Neural cell (in vitro differentiated cells): Measurements from ENCODE around the gene AK3. TPM values are rescaled to one million over a fixed set of nuclear protein-coding genes. Genes with fewer than 3 reads are reported as not detected.

Source experiments
- H2AFZ ChIP-seq: fragments of 200-600, 300-800 bp; sonication (generic), shearing (Covaris generic); 2 replicates; pipeline ENCODE4 v1.6.0; 2014; ENCODE audit warnings: low read depth, mild to moderate bottlenecking, antibody characterized with exemption, low read length, moderate library complexity
- H3F3A ChIP-seq: fragments of 200-600 bp; shearing (Covaris generic); 2 replicates; pipeline ENCODE4 v1.6.1; 2016; ENCODE audit warnings: mild to moderate bottlenecking, moderate library complexity, mixed read lengths, antibody characterized with exemption, low read length; ENCODE audit not compliant: insufficient read depth, poor library complexity, severe bottlenecking
- H3K27ac ChIP-seq: fragments of 200-600, 300-800 bp; sonication (generic), shearing (Covaris generic); 2 replicates; pipeline ENCODE4 v1.5.1; 2014; ENCODE audit warnings: mild to moderate bottlenecking, low read length, moderate library complexity
- H3K27me3 ChIP-seq: fragments of 300-800, 200-600 bp; sonication (generic), shearing (Covaris generic); 2 replicates; pipeline ENCODE4 v1.6.0; 2014; ENCODE audit warnings: mild to moderate bottlenecking, low read depth, low read length, moderate library complexity; ENCODE audit not compliant: insufficient read depth
- H3K36me3 ChIP-seq: fragments of 300-800, 200-600 bp; sonication (generic), shearing (Covaris generic); 2 replicates; pipeline ENCODE4 v1.5.1; 2014; ENCODE audit warnings: mild to moderate bottlenecking, antibody characterized with exemption, low read length, moderate library complexity; ENCODE audit not compliant: insufficient read depth
- H3K4me2 ChIP-seq: fragments of 300-800, 200-600 bp; sonication (generic), shearing (Covaris generic); 2 replicates; pipeline ENCODE4 v1.6.0; 2014; ENCODE audit warnings: mild to moderate bottlenecking, low read length
- H3K4me3 ChIP-seq: fragments of 300-800, 200-600 bp; sonication (generic), shearing (Covaris generic); 2 replicates; pipeline ENCODE4 v1.5.1; 2014; ENCODE audit warnings: mild to moderate bottlenecking, low read length, moderate library complexity
- H3K79me2 ChIP-seq: fragments of 200-600 bp; shearing (Covaris generic); replicated peaks from 2 replicates; pipeline ENCODE4 v1.6.0; 2014; ENCODE audit warnings: mild to moderate bottlenecking, low read length, moderate library complexity; ENCODE audit not compliant: insufficient read depth
- H3K9ac ChIP-seq: fragments of 300-800, 200-600 bp; sonication (generic), shearing (Covaris generic); 2 replicates; pipeline ENCODE4 v1.6.1; 2016; ENCODE audit warnings: mild to moderate bottlenecking, low read length, mixed read lengths
- H3K9me2 ChIP-seq: fragments of 200-600 bp; shearing (Covaris generic); 2 replicates; pipeline ENCODE4 v1.6.1; 2016; ENCODE audit warnings: mild to moderate bottlenecking, low read length, mixed read lengths; ENCODE audit not compliant: insufficient read depth
- H3K9me3 ChIP-seq: fragments of 200-600, 300-800 bp; sonication (generic), shearing (Covaris generic); 2 replicates; pipeline ENCODE4 v1.6.1; 2016; ENCODE audit warnings: mild to moderate bottlenecking, mixed run types, low read length, moderate library complexity, mixed read lengths
- H4K20me1 ChIP-seq: fragments of 200-600 bp; shearing (Covaris generic); 2 replicates; pipeline ENCODE4 v1.6.1; 2016; ENCODE audit warnings: mild to moderate bottlenecking, mixed run types; ENCODE audit not compliant: insufficient read depth
- CTCF ChIP-seq: fragments of 450-650 bp; IDR thresholded peaks from 2 replicates; pipeline ENCODE4 v1.5.1; 2014; ENCODE audit warnings: antibody characterized with exemption, mild to moderate bottlenecking, moderate library complexity; ENCODE audit not compliant: poor library complexity, severe bottlenecking
- EP300 ChIP-seq: fragments of 450-650 bp; conservative IDR thresholded peaks from 2 replicates; pipeline ENCODE4 v1.6.1; 2014; ENCODE audit warnings: antibody characterized with exemption, mild to moderate bottlenecking, moderate library complexity; ENCODE audit not compliant: poor library complexity, severe bottlenecking
- EZH2 ChIP-seq: fragments of 200-600, 300-800 bp; shearing (Covaris generic), sonication (generic); IDR thresholded peaks from 2 replicates; pipeline ENCODE4 v1.6.1; 2014; ENCODE audit warnings: antibody characterized with exemption, low read length, borderline replicate concordance, mild to moderate bottlenecking; ENCODE audit not compliant: insufficient read depth, poor library complexity, severe bottlenecking
- MXI1 ChIP-seq: fragments of 450-650 bp; conservative IDR thresholded peaks from 2 replicates; pipeline ENCODE4 v1.6.1; 2014; ENCODE audit warnings: antibody characterized with exemption, mild to moderate bottlenecking; ENCODE audit not compliant: poor library complexity, severe bottlenecking
- POLR2AphosphoS5 ChIP-seq: IDR thresholded peaks from 2 replicates; pipeline ENCODE4 v1.6.1; 2012
- RAD21 ChIP-seq: fragments of 450-650 bp; conservative IDR thresholded peaks from 2 replicates; pipeline ENCODE4 v1.6.1; 2014; ENCODE audit warnings: antibody characterized with exemption, mild to moderate bottlenecking, moderate library complexity
- REST ChIP-seq: IDR thresholded peaks from 2 replicates; pipeline ENCODE4 v1.6.1; 2012; ENCODE audit warnings: borderline replicate concordance
- SMC3 ChIP-seq: fragments of 450-650 bp; conservative IDR thresholded peaks from 2 replicates; pipeline ENCODE4 v1.6.1; 2014; ENCODE audit warnings: antibody characterized with exemption, mild to moderate bottlenecking, moderate library complexity; ENCODE audit not compliant: poor library complexity
- TAF1 ChIP-seq: IDR thresholded peaks from 2 replicates; pipeline ENCODE4 v1.6.1; 2012; ENCODE audit warnings: low read depth
- polyA plus RNA-seq: library from polyadenylated mRNA; depleted of rRNA; stranded (reverse); fragments of >200 nt; gene quantifications from 2 replicates; pipeline ENCODE4 v1.2.3, GENCODE V29; 2014

The AK3 gene
- polyA plus RNA-seq, 1 donor from 2014 or later: 73.7 TPM

GRCh38 chr9:4768681-4769080, 27.7 kb upstream of the AK3 start:
- Histone ChIP-seq H3K9ac (no peak overlapping the region), H3F3A (no peaks in the 10 kb centered on the region), H3K9me2 (no peaks in the 10 kb centered on the region), H3K36me3 (no peaks in the 10 kb centered on the region), H3K4me3 (no peak overlapping the region), H3K4me2 (no peak overlapping the region), H4K20me1 (no peaks in the 10 kb centered on the region), H2AFZ (no peak overlapping the region), H3K27me3 (no peaks in the 10 kb centered on the region), H3K79me2 (no peaks in the 10 kb centered on the region), H3K27ac (no peak overlapping the region), H3K9me3 (no peaks in the 10 kb centered on the region)
- TF ChIP-seq MXI1 (no peak), SMC3 (no peak), REST (no peak), CTCF (no peak), TAF1 (no peak), EZH2 (no peak), POLR2AphosphoS5 (no peak), EP300 (no peak), RAD21 (no peak)

- TF ChIP-seq EP300: no peak
- no peaks in the 10 kb centered on the region for H3F3A ChIP-seq
- H3K36me3 ChIP-seq: no peaks in the 10 kb centered on the region
- H3K79me2 ChIP-seq: no peaks in the 10 kb centered on the region
- H3K9ac ChIP-seq: no peak overlapping the region
- H4K20me1 ChIP-seq: no peaks in the 10 kb centered on the region
- no peaks in the 10 kb centered on the region for H3K9me2 ChIP-seq
- H3K9me3 ChIP-seq: no peaks in the 10 kb centered on the region
- H3K4me2 ChIP-seq: no peak overlapping the region
- H3K27ac ChIP-seq: no peak overlapping the region
- H2AFZ ChIP-seq: no peak overlapping the region
- no peaks in the 10 kb centered on the region for H3K27me3 ChIP-seq
- no peak overlapping the region for H3K4me3 ChIP-seq
Measured at GRCh38 chr9:4764033-4764432, 23.0 kb upstream of the AK3 start.

- H3K4me2 ChIP-seq: no peak overlapping the region
- no peak overlapping the region for H2AFZ ChIP-seq
- TF ChIP-seq SMC3 (peak; percentile 36), EP300 (no peak), REST (no peak)
- H3K27ac ChIP-seq: no peak overlapping the region
- no peaks in the 10 kb centered on the region for H3F3A ChIP-seq
- H3K9me3 ChIP-seq: no peaks in the 10 kb centered on the region
- H3K4me3 ChIP-seq: no peak overlapping the region
- H3K27me3 ChIP-seq: no peaks in the 10 kb centered on the region
- H3K79me2 ChIP-seq: no peaks in the 10 kb centered on the region
- H3K9me2 ChIP-seq: no peaks in the 10 kb centered on the region
- H3K9ac ChIP-seq: no peak overlapping the region
- H4K20me1 ChIP-seq: no peaks in the 10 kb centered on the region
- H3K36me3 ChIP-seq: no peaks in the 10 kb centered on the region
Measured at GRCh38 chr9:4762886-4763541, 22.0 kb upstream of the AK3 start.
